Caco-2 (cell line): ENCODE measurements around the gene PLPP3. TPM values are rescaled to one million over a fixed set of nuclear protein-coding genes. Genes with fewer than 3 reads are reported as not detected.

Experiments used
- BruUV-seq: library from RNA; stranded (reverse); fragments of 400-500 nt; replicated peaks from 2 replicates; lab custom pipeline; 2021; lab: Mats Ljungman, UMichigan
- CTCF ChIA-PET: fragments of 300-600 bp; sonication (Branson Sonifier 250); formaldehyde crosslinking; loops from one replicate; lab custom pipeline; 2022; ENCODE audit warnings: antibody characterized with exemption; lab: Charles Lee
- POLR2A ChIA-PET: fragments of 300-600 bp; sonication (Branson Sonifier 250); formaldehyde crosslinking; loops from one replicate; lab custom pipeline; 2022; ENCODE audit warnings: antibody characterized with exemption; lab: Charles Lee
- DNase-seq, 2 experiments: peaks; one replicate each; pipeline versions ENCODE4 v3.0.0 to v3.0.0-alpha.2; 2020 to 2022
- H3K27me3 ChIP-seq: replicated peaks from 2 replicates; pipeline ENCODE4 v1.6.0; 2011; ENCODE audit warnings: low read length; ENCODE audit not compliant: control insufficient read depth, insufficient read depth
- H3K36me3 ChIP-seq: 2 replicates; pipeline ENCODE4 v1.5.1; 2011; ENCODE audit warnings: low read length; ENCODE audit not compliant: control insufficient read depth, insufficient read depth
- H3K4me1 ChIP-seq: fragments of 250-450 bp; sonication (Bioruptor Pico); 2 replicates; pipeline ENCODE4 v1.5.1; 2020; ENCODE audit warnings: mild to moderate bottlenecking
- H3K4me3 ChIP-seq: 2 replicates; pipeline ENCODE4 v1.5.1; 2011; ENCODE audit warnings: low read depth, mild to moderate bottlenecking, control low read depth, low read length
- H3K9me3 ChIP-seq: fragments of 250-450 bp; sonication (Bioruptor Pico); 2 replicates; pipeline ENCODE4 v1.5.1; 2020; ENCODE audit warnings: mild to moderate bottlenecking, moderate library complexity
- H3K27ac Mint-ChIP-seq: one replicate; pipeline ENCODE4 v1.8.0; 2022; ENCODE audit warnings: mixed read lengths; ENCODE audit not compliant: unreplicated experiment
- H3K27me3 Mint-ChIP-seq: one replicate; pipeline ENCODE4 v1.8.0; 2022; ENCODE audit warnings: mixed read lengths; ENCODE audit not compliant: insufficient read depth, unreplicated experiment
- H3K36me3 Mint-ChIP-seq: one replicate; pipeline ENCODE4 v1.8.0; 2022; ENCODE audit warnings: mild to moderate bottlenecking, mixed read lengths; ENCODE audit not compliant: insufficient read depth, unreplicated experiment
- H3K4me1 Mint-ChIP-seq: one replicate; pipeline ENCODE4 v1.8.0; 2022; ENCODE audit warnings: low read depth, mixed read lengths; ENCODE audit not compliant: unreplicated experiment
- H3K4me3 Mint-ChIP-seq: one replicate; pipeline ENCODE4 v1.8.0; 2022; ENCODE audit warnings: mild to moderate bottlenecking, moderate library complexity, mixed read lengths; ENCODE audit not compliant: unreplicated experiment
- H3K9me3 Mint-ChIP-seq: one replicate; pipeline ENCODE4 v1.8.0; 2022; ENCODE audit warnings: mixed read lengths; ENCODE audit not compliant: unreplicated experiment
- CTCF ChIP-seq, 2 experiments: fragments of 200-600 bp in 1 of 2; IDR thresholded peaks; 1 replicate in 1 of 2; 2 replicates in 1 of 2; pipeline versions ENCODE4 v1.5.1 to v1.8.0; 2011 to 2022; ENCODE audit warnings: antibody characterized with exemption in 1 of 2, control low read depth in 1 of 2, inconsistent platforms in 1 of 2, low read depth in 1 of 2, low read length in 1 of 2, mild to moderate bottlenecking in 1 of 2, moderate library complexity in 1 of 2; ENCODE audit not compliant: insufficient read depth in 1 of 2, severe bottlenecking in 1 of 2, unreplicated experiment in 1 of 2
- intact Hi-C: fragments of 100-400 bp; cut with micrococcal nuclease; formaldehyde crosslinking; loops from one replicate; pipeline ENCODE4 v1.10.0; 2022; ENCODE audit not compliant: unreplicated experiment
- total RNA-seq: library from RNA; stranded (reverse); gene quantifications from 2 replicates; pipeline ENCODE4 v1.2.3, GENCODE V29; 2022

The PLPP3 gene
- total RNA-seq, 1 experiment from 2014 or later, result 41.0 TPM

GRCh38 chr1:56444960-56445646, 134.3 kb downstream of the PLPP3 start:
- no peak for TF ChIP-seq CTCF (IDR thresholded peaks at IDR 0.05; ENCODE audit: insufficient read depth in 1 of 2, low read depth in 1 of 2, low read length in 1 of 2, severe bottlenecking in 1 of 2, unreplicated experiment in 1 of 2)
- BruUV-seq, result no TSS peak
- Mint-ChIP-seq H3K27ac (no peak overlapping the region), H3K36me3 (no peaks in the 10 kb centered on the region), H3K27me3 (no peaks in the 10 kb centered on the region), H3K4me1 (peaks cover 11% of the 10 kb centered on the region), H3K9me3 (no peaks in the 10 kb centered on the region), H3K4me3 (no peak overlapping the region)
- intact Hi-C loops, result no loop called here
- Histone ChIP-seq H3K27me3 (no peaks in the 10 kb centered on the region), H3K4me1 (peaks cover 42% of the 10 kb centered on the region), H3K36me3 (no peaks in the 10 kb centered on the region), H3K9me3 (no peaks in the 10 kb centered on the region), H3K4me3 (no peak overlapping the region)
- CTCF ChIA-PET, result interaction anchor here (0.8 kb wide), 1 partner anchor 22 kb away, joined by 11 read pairs; no protein-coding TSS in a partner anchor
- DNase-seq, result no peak
- POLR2A ChIA-PET, result no interaction called here

Other genes with a start within 250 kb of the PLPP3 start
- 5.8 and 5.9 TPM in 2 replicates for gene PRKAA2, start 65.8 kb upstream of the PLPP3 start, total RNA-seq
- 2.7 and 2.9 TPM in 2 replicates for gene FYB2, start 239.8 kb upstream of the PLPP3 start, total RNA-seq